WTC11 (cell line): ENCODE results near the gene MMUT. TPM values are rescaled to one million over a fixed set of nuclear protein-coding genes. Genes with fewer than 3 reads are reported as not detected.

ENCODE experiments used
- ATAC-seq: fragments of 200-7000 bp; cut with Tn5 transposase; 2 replicates; pipeline ENCODE4 v1.10.0; 2021; ENCODE audit warnings: mild to moderate bottlenecking, moderate library complexity
- CTCF ChIA-PET: fragments of 300-600 bp; sonication (Branson Sonifier 250); formaldehyde crosslinking; loops from one replicate; lab custom pipeline; 2021; ENCODE audit warnings: antibody characterized with exemption; lab: Charles Lee
- POLR2A ChIA-PET: fragments of 350-600 bp; sonication (Branson Sonifier 250); formaldehyde crosslinking; loops from one replicate; lab custom pipeline; 2021; ENCODE audit warnings: antibody characterized with exemption; lab: Charles Lee
- DNase-seq: peaks from one replicate; pipeline ENCODE4 v3.0.0; 2021; ENCODE audit warnings: low spot score
- H3K27ac Mint-ChIP-seq: 2 replicates; pipeline ENCODE4 v1.8.0; 2021; ENCODE audit warnings: mixed read lengths
- H3K27me3 Mint-ChIP-seq: 2 replicates; pipeline ENCODE4 v1.8.0; 2021; ENCODE audit warnings: low read depth, mild to moderate bottlenecking, moderate library complexity, mixed read lengths
- H3K36me3 Mint-ChIP-seq: 2 replicates; pipeline ENCODE4 v1.8.0; 2021; ENCODE audit warnings: mixed read lengths
- H3K4me1 Mint-ChIP-seq: 2 replicates; pipeline ENCODE4 v1.8.0; 2022; ENCODE audit warnings: mixed read lengths
- H3K4me3 Mint-ChIP-seq: 2 replicates; pipeline ENCODE4 v1.8.0; 2021; ENCODE audit warnings: mild to moderate bottlenecking, moderate library complexity, mixed read lengths
- H3K9me3 Mint-ChIP-seq: 2 replicates; pipeline ENCODE4 v1.8.0; 2021; ENCODE audit warnings: mixed read lengths
- ATF6 ChIP-seq: sonication (generic); formaldehyde crosslinking; IDR thresholded peaks from 2 replicates; pipeline ENCODE4 v1.8.1; 2023; ENCODE audit warnings: mild to moderate bottlenecking, missing genetic modification reagents
- CBFB ChIP-seq: sonication (generic); formaldehyde crosslinking; IDR thresholded peaks from 2 replicates; pipeline ENCODE4 v1.8.1; 2022; ENCODE audit warnings: mild to moderate bottlenecking, low read depth, missing genetic modification reagents
- CREB1 ChIP-seq: sonication (generic); formaldehyde crosslinking; IDR thresholded peaks from 2 replicates; pipeline ENCODE4 v1.8.0; 2023; ENCODE audit warnings: mild to moderate bottlenecking, missing genetic modification reagents
- CREM ChIP-seq: sonication (generic); formaldehyde crosslinking; IDR thresholded peaks from 2 replicates; pipeline ENCODE4 v1.8.1; 2022; ENCODE audit warnings: mild to moderate bottlenecking, missing genetic modification reagents, moderate library complexity
- CTCF ChIP-seq: fragments of 200-600 bp; IDR thresholded peaks from 2 replicates; pipeline ENCODE4 v1.8.0; 2022; ENCODE audit warnings: antibody characterized with exemption
- E2F5 ChIP-seq: sonication (generic); formaldehyde crosslinking; IDR thresholded peaks from 2 replicates; pipeline ENCODE4 v1.8.1; 2022; ENCODE audit warnings: mild to moderate bottlenecking, moderate library complexity, missing genetic modification reagents
- EMX1 ChIP-seq: fragments of 250-450 bp; sonication (Bioruptor Pico); IDR thresholded peaks from 2 replicates; pipeline ENCODE4 v1.8.0; 2021; ENCODE audit warnings: mild to moderate bottlenecking
- ERG ChIP-seq: fragments of 250-450 bp; sonication (Bioruptor Pico); IDR thresholded peaks from 2 replicates; pipeline ENCODE4 v1.8.0; 2021; ENCODE audit warnings: mild to moderate bottlenecking
- ETV6 ChIP-seq: sonication (generic); formaldehyde crosslinking; IDR thresholded peaks from 2 replicates; pipeline ENCODE4 v1.8.1; 2022; ENCODE audit warnings: mild to moderate bottlenecking, missing genetic modification reagents
- FOXP1 ChIP-seq: sonication (generic); formaldehyde crosslinking; IDR thresholded peaks from 2 replicates; pipeline ENCODE4 v1.8.0; 2022; ENCODE audit warnings: missing genetic modification reagents, mild to moderate bottlenecking, moderate library complexity, borderline replicate concordance
- NFATC4 ChIP-seq: fragments of 250-450 bp; sonication (Bioruptor Pico); IDR thresholded peaks from 2 replicates; pipeline ENCODE4 v1.9.0; 2021; ENCODE audit warnings: mild to moderate bottlenecking
- NFE2L1 ChIP-seq: sonication (generic); formaldehyde crosslinking; IDR thresholded peaks from 2 replicates; pipeline ENCODE4 v1.8.1; 2023; ENCODE audit warnings: missing genetic modification reagents
- OVOL2 ChIP-seq: fragments of 250-450 bp; sonication (Bioruptor Pico); IDR thresholded peaks from 2 replicates; pipeline ENCODE4 v1.9.0; 2021; ENCODE audit warnings: mild to moderate bottlenecking, borderline replicate concordance
- PREB ChIP-seq: sonication (generic); formaldehyde crosslinking; IDR thresholded peaks from 2 replicates; pipeline ENCODE4 v1.8.1; 2022; ENCODE audit warnings: mild to moderate bottlenecking, missing genetic modification reagents, moderate library complexity, borderline replicate concordance
- SOX15 ChIP-seq: fragments of 250-450 bp; sonication (Bioruptor Pico); IDR thresholded peaks from 2 replicates; pipeline ENCODE4 v1.9.0; 2021; ENCODE audit warnings: mild to moderate bottlenecking
- TEAD4 ChIP-seq: sonication (generic); formaldehyde crosslinking; IDR thresholded peaks from 2 replicates; pipeline ENCODE4 v1.8.0; 2022; ENCODE audit warnings: mild to moderate bottlenecking, missing genetic modification reagents
- TP53 ChIP-seq: sonication (generic); formaldehyde crosslinking; IDR thresholded peaks from 2 replicates; pipeline ENCODE4 v1.8.1; 2023; ENCODE audit warnings: mild to moderate bottlenecking, missing genetic modification reagents
- ZBTB21 ChIP-seq: sonication (generic); formaldehyde crosslinking; IDR thresholded peaks from 2 replicates; pipeline ENCODE4 v1.8.1; 2023; ENCODE audit warnings: mild to moderate bottlenecking, missing genetic modification reagents, borderline replicate concordance
- ZBTB43 ChIP-seq: sonication (generic); formaldehyde crosslinking; IDR thresholded peaks from 2 replicates; pipeline ENCODE4 v1.8.1; 2023; ENCODE audit warnings: mild to moderate bottlenecking, missing genetic modification reagents
- ZNF423 ChIP-seq: fragments of 250-450 bp; sonication (Bioruptor Pico); IDR thresholded peaks from 2 replicates; pipeline ENCODE4 v2.1.2; 2022; ENCODE audit warnings: mild to moderate bottlenecking, moderate library complexity
- total RNA-seq: library from RNA; stranded (reverse); gene quantifications from 3 replicates; pipeline ENCODE4 v1.2.3, GENCODE V29; 2021

The MMUT gene
- total RNA-seq, 1 experiment from 2014 or later = 12.5 TPM

- H3K36me3 Mint-ChIP-seq = no peaks in the 10 kb centered on the region
- no peak overlapping the region for H3K4me3 Mint-ChIP-seq
- ChIA-PET POLR2A (no interaction called here), CTCF (no interaction called here)
- H3K4me1 Mint-ChIP-seq = peaks cover 1% of the 10 kb centered on the region; the same call in 1 of the 2 replicates
- no peak overlapping the region for H3K27ac Mint-ChIP-seq
- H3K27me3 Mint-ChIP-seq = no peaks in the 10 kb centered on the region
- peaks cover 7% of the 10 kb centered on the region for H3K9me3 Mint-ChIP-seq
- TF ChIP-seq SOX15 (no peak), TEAD4 (CRISPR knock-in tag) (no peak), ZNF423 (CRISPR knock-in tag) (no peak), CREM (no peak), ZBTB43 (CRISPR knock-in tag) (no peak), PREB (CRISPR knock-in tag) (no peak), ZBTB21 (no peak)
- ATAC-seq = no peak
- no peak for DNase-seq
Measured at GRCh38 chr6:49415358-49415757, 47.7 kb downstream of the MMUT start.

GRCh38 chr6:49410564-49410963 lies 52.5 kb downstream of the MMUT start:
- peaks cover 12% of the 10 kb centered on the region for H3K4me1 Mint-ChIP-seq
- no peak overlapping the region for H3K27ac Mint-ChIP-seq
- ATAC-seq = no peak
- no peaks in the 10 kb centered on the region for H3K27me3 Mint-ChIP-seq
- peaks cover 7% of the 10 kb centered on the region for H3K9me3 Mint-ChIP-seq
- ChIA-PET POLR2A (interaction anchor here (0.7 kb wide), 1 partner anchor 154 kb away, joined by 6 read pairs; no protein-coding TSS in a partner anchor), CTCF (interaction anchor here (0.6 to 1.7 kb wide), 17 partner anchors 11 to 1622 kb away, joined by 3 to 11 read pairs (median 4); no protein-coding TSS in a partner anchor)
- no peak for DNase-seq
- TF ChIP-seq CBFB = no peak
- no peak for TF ChIP-seq OVOL2 (CRISPR knock-in tag)
- no peak for TF ChIP-seq EMX1 (CRISPR knock-in tag)
- H3K4me3 Mint-ChIP-seq = no peak overlapping the region
- H3K36me3 Mint-ChIP-seq = no peaks in the 10 kb centered on the region

- Mint-ChIP-seq H3K4me3 (no peak overlapping the region), H3K9me3 (peaks cover 7% of the 10 kb centered on the region), H3K27me3 (no peaks in the 10 kb centered on the region), H3K4me1 (peaks cover 12% of the 10 kb centered on the region), H3K36me3 (no peaks in the 10 kb centered on the region), H3K27ac (no peak overlapping the region)
- no peak for TF ChIP-seq NFE2L1 (CRISPR knock-in tag)
- TF ChIP-seq CTCF = peak; percentile 72
- no peak for TF ChIP-seq TEAD4 (CRISPR knock-in tag)
- CTCF ChIA-PET = interaction anchor here (0.5 to 1.7 kb wide), 22 partner anchors 11 to 1622 kb away, joined by 3 to 11 read pairs (median 3); no protein-coding TSS in a partner anchor
- DNase-seq (peak; percentile 78), ATAC-seq (peak; percentile 91)
- POLR2A ChIA-PET = interaction anchor here (0.7 kb wide), 1 partner anchor 153 kb away, joined by 6 read pairs; no protein-coding TSS in a partner anchor
Measured at GRCh38 chr6:49409951-49410542, 53.0 kb downstream of the MMUT start.

- no peaks in the 10 kb centered on the region for H3K27me3 Mint-ChIP-seq
- ChIA-PET POLR2A (no interaction called here), CTCF (interaction anchor here (1.0 to 1.2 kb wide), 2 partner anchors 63 to 319 kb away, joined by 3 read pairs; no protein-coding TSS in a partner anchor)
- no peaks in the 10 kb centered on the region for H3K36me3 Mint-ChIP-seq
- H3K4me3 Mint-ChIP-seq = no peak overlapping the region
- peaks cover 12% of the 10 kb centered on the region for H3K4me1 Mint-ChIP-seq
- H3K9me3 Mint-ChIP-seq = no peaks in the 10 kb centered on the region
- ATAC-seq (peak; percentile 47), DNase-seq (no peak)
- H3K27ac Mint-ChIP-seq = peak overlapping the region; percentile 83; the same call in 1 of the 2 replicates
- no peak for TF ChIP-seq E2F5 (CRISPR knock-in tag)
- no peak for TF ChIP-seq TP53 (CRISPR knock-in tag)
- no peak for TF ChIP-seq ERG (CRISPR knock-in tag)
- TF ChIP-seq NFATC4 (CRISPR knock-in tag) = no peak
- no peak for TF ChIP-seq FOXP1 (CRISPR knock-in tag)
- no peak for TF ChIP-seq CREB1
- TF ChIP-seq ATF6 = no peak
- no peak for TF ChIP-seq ETV6 (CRISPR knock-in tag)
Measured at GRCh38 chr6:49406250-49406970, 56.6 kb downstream of the MMUT start.
